ENCODE data around the gene LRRC39.

DNA sequence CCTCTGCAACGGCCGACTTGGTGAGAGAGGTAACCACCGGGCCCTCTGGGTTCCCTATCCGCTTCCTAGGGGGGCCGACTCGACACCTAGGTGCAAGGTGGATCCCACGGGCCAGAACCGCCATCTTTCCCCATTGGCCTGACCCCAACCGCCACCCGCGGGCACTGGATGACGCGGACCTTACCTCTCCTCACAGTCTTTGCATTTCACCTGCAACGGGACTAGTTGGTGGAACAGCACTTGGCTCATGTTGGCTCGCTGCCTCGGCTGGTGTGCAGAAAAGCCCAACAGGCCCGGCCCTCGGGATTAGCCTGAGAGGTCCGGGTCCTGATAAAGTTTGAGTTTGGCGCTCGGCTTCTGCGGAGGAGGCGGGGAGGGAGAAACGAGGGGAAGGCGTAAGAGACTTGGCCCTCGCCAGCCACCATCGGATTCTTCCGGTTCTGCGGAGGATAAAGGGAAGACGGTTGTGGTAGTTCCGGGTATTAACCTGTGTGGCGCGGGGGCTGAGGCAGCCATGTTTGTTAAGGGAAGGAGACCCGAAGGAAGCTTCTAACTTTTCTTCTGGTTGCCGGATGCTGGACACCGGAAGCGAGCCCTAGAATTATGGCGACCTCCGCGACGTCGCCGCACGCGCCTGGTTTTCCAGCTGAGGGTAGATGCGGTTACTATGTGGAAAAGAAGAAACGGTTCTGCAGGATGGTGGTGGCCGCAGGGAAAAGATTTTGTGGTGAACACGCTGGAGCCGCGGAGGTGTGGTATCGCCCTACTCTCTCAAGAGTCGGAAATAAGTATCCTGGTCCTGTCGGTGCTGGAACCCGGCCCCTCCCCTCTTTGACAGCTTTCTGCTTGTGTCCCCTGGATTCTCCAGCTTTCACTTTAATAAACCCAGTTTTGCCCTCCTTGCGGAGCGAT, 45.2 kb downstream of the LRRC39 start, which contains the start of the genes SASS6 and TRMT13:
- TF ChIP-seq, protein P1, sequence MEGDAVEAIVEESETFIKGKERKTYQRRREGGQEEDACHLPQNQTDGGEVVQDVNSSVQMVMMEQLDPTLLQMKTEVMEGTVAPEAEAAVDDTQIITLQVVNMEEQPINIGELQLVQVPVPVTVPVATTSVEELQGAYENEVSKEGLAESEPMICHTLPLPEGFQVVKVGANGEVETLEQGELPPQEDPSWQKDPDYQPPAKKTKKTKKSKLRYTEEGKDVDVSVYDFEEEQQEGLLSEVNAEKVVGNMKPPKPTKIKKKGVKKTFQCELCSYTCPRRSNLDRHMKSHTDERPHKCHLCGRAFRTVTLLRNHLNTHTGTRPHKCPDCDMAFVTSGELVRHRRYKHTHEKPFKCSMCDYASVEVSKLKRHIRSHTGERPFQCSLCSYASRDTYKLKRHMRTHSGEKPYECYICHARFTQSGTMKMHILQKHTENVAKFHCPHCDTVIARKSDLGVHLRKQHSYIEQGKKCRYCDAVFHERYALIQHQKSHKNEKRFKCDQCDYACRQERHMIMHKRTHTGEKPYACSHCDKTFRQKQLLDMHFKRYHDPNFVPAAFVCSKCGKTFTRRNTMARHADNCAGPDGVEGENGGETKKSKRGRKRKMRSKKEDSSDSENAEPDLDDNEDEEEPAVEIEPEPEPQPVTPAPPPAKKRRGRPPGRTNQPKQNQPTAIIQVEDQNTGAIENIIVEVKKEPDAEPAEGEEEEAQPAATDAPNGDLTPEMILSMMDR (IDR thresholded peaks at IDR 0.05): peak in 2 of 12 donors; percentile 9 to 13
- peak in 1 of 2 donors; percentile 30 for TF ChIP-seq POLR2A (IDR thresholded peaks at IDR 0.05)
